GM23338 (cell line): Measurements from ENCODE around the gene STK39. TPM values are rescaled to one million over a fixed set of nuclear protein-coding genes. Genes with fewer than 3 reads are reported as not detected.

ENCODE experiments used
- ATAC-seq: fragments of 200-7000 bp; cut with Tn5 transposase; 3 replicates; pipeline ENCODE4 v1.9.1; 2020
- DNase-seq: peaks from one replicate; pipeline ENCODE4 v3.0.0-alpha.2; 2015; ENCODE audit warnings: low spot score
- H2AFZ ChIP-seq: fragments of 200-600 bp; sonication (generic); 2 replicates; pipeline ENCODE4 v1.8.0; 2016; ENCODE audit warnings: antibody characterized with exemption, mild to moderate bottlenecking, moderate library complexity
- H3F3A ChIP-seq: fragments of 200-600 bp; sonication (generic); replicated peaks from 2 replicates; pipeline ENCODE4 v1.8.0; 2017; ENCODE audit warnings: antibody characterized with exemption, mixed run types, low read depth
- H3K27ac ChIP-seq: fragments of 200-600 bp; sonication (generic); 2 replicates; pipeline ENCODE4 v1.6.1; 2016; ENCODE audit warnings: low read depth
- H3K27me3 ChIP-seq: fragments of 200-600 bp; sonication (generic); 2 replicates; pipeline ENCODE4 v1.8.0; 2016; ENCODE audit warnings: mild to moderate bottlenecking, mixed run types, moderate library complexity; ENCODE audit not compliant: insufficient read depth
- H3K36me3 ChIP-seq: fragments of 200-600 bp; sonication (generic); 2 replicates; pipeline ENCODE4 v1.8.0; 2016; ENCODE audit warnings: mild to moderate bottlenecking; ENCODE audit not compliant: insufficient read depth
- H3K4me1 ChIP-seq: fragments of 200-600 bp; sonication (generic); 2 replicates; pipeline ENCODE4 v1.8.0; 2016; ENCODE audit warnings: mild to moderate bottlenecking, moderate library complexity; ENCODE audit not compliant: insufficient read depth
- H3K4me2 ChIP-seq: fragments of 200-600 bp; sonication (generic); 2 replicates; pipeline ENCODE4 v1.7.1; 2017; ENCODE audit warnings: mixed run types
- H3K4me3 ChIP-seq: fragments of 200-600 bp; sonication (generic); 2 replicates; pipeline ENCODE4 v1.6.1; 2016; ENCODE audit warnings: mixed run types
- H3K79me2 ChIP-seq: fragments of 200-600 bp; sonication (generic); replicated peaks from 2 replicates; pipeline ENCODE4 v1.8.0; 2017; ENCODE audit warnings: mild to moderate bottlenecking; ENCODE audit not compliant: insufficient read depth
- H3K9me2 ChIP-seq: fragments of 200-600 bp; sonication (generic); 2 replicates; pipeline ENCODE4 v1.8.0; 2017; ENCODE audit not compliant: insufficient read depth
- H4K20me1 ChIP-seq: fragments of 200-600 bp; sonication (generic); replicated peaks from 2 replicates; pipeline ENCODE4 v1.8.0; 2017; ENCODE audit warnings: mild to moderate bottlenecking; ENCODE audit not compliant: insufficient read depth
- H3K27ac Mint-ChIP-seq: 2 replicates; pipeline ENCODE4 v1.8.0; 2020; ENCODE audit warnings: inconsistent platforms, mild to moderate bottlenecking, moderate library complexity, mixed read lengths
- H3K27me3 Mint-ChIP-seq: 3 replicates; pipeline ENCODE4 v1.8.0; 2022; ENCODE audit warnings: low read depth, mild to moderate bottlenecking, moderate library complexity, mixed read lengths, inconsistent platforms; ENCODE audit not compliant: insufficient read depth, poor library complexity
- H3K36me3 Mint-ChIP-seq: 3 replicates; pipeline ENCODE4 v1.8.0; 2021; ENCODE audit warnings: low read depth, mild to moderate bottlenecking, inconsistent platforms, moderate library complexity, mixed read lengths
- H3K4me1 Mint-ChIP-seq: 3 replicates; pipeline ENCODE4 v1.8.0; 2020; ENCODE audit warnings: mild to moderate bottlenecking, inconsistent platforms, mixed read lengths
- H3K4me3 Mint-ChIP-seq: 3 replicates; pipeline ENCODE4 v1.8.0; 2021; ENCODE audit warnings: moderate library complexity, mild to moderate bottlenecking, inconsistent platforms, mixed read lengths
- H3K9me3 Mint-ChIP-seq: 3 replicates; pipeline ENCODE4 v1.8.0; 2020; ENCODE audit warnings: moderate library complexity, mild to moderate bottlenecking, inconsistent platforms, mixed read lengths
- CREB1 ChIP-seq: fragments of 250-450 bp; sonication (Bioruptor Pico); IDR thresholded peaks from 2 replicates; pipeline ENCODE4 v1.5.0; 2020; ENCODE audit warnings: low read depth, mild to moderate bottlenecking, moderate library complexity
- CTCF ChIP-seq, 2 experiments: fragments of 200-600 bp in 1 of 2; sonication (generic) in 1 of 2; conservative IDR thresholded peaks; 2 replicates each; pipeline versions ENCODE4 v1.5.1 to v1.6.1; 2016 to 2017; ENCODE audit warnings: antibody characterized with exemption in 2 of 2, low read depth in 2 of 2, mild to moderate bottlenecking in 2 of 2, moderate library complexity in 1 of 2
- JUNB ChIP-seq: IDR thresholded peaks from one replicate; pipeline ENCODE4 v1.6.1; 2016; ENCODE audit warnings: antibody characterized with exemption; ENCODE audit not compliant: unreplicated experiment
- NANOG ChIP-seq: IDR thresholded peaks from 2 replicates; pipeline ENCODE4 v1.6.1; 2016; ENCODE audit warnings: antibody characterized with exemption, borderline replicate concordance
- POLR2AphosphoS5 ChIP-seq: IDR thresholded peaks from 2 replicates; pipeline ENCODE4 v1.6.1; 2016; ENCODE audit warnings: antibody characterized with exemption, low read depth
- REST ChIP-seq: IDR thresholded peaks from one replicate; pipeline ENCODE4 v1.6.1; 2018; ENCODE audit warnings: antibody characterized with exemption; ENCODE audit not compliant: unreplicated experiment
- ZNF114 ChIP-seq: fragments of 250-450 bp; sonication (Bioruptor Pico); IDR thresholded peaks from 2 replicates; pipeline ENCODE4 v1.5.0; 2020; ENCODE audit warnings: mild to moderate bottlenecking, moderate library complexity
- ZNF331 ChIP-seq: fragments of 250-450 bp; sonication (Bioruptor Pico); IDR thresholded peaks from 2 replicates; pipeline ENCODE4 v1.5.0; 2020; ENCODE audit warnings: low read depth, mild to moderate bottlenecking, moderate library complexity
- ZNF462 ChIP-seq: fragments of 250-450 bp; sonication (Bioruptor Pico); IDR thresholded peaks from 2 replicates; pipeline ENCODE4 v1.5.0; 2020; ENCODE audit warnings: mild to moderate bottlenecking, moderate library complexity
- polyA plus RNA-seq: library from polyadenylated mRNA; unstranded; fragments of >200 nt; fragmentation: Nextera tagmentation; extraction: Ambion mirVana; gene quantifications from 2 replicates; pipeline ENCODE4 v1.2.1, GENCODE V29; 2016
- total RNA-seq: library from RNA; depleted of rRNA; stranded (reverse); fragments of >200 nt; shearing (Covaris generic); gene quantifications from 2 replicates; pipeline ENCODE4 v1.2.3, GENCODE V29; 2014

The STK39 gene
- total and polyA plus RNA-seq, 2 experiments from 2014 or later: 9.5 to 16.9 TPM

DNA sequence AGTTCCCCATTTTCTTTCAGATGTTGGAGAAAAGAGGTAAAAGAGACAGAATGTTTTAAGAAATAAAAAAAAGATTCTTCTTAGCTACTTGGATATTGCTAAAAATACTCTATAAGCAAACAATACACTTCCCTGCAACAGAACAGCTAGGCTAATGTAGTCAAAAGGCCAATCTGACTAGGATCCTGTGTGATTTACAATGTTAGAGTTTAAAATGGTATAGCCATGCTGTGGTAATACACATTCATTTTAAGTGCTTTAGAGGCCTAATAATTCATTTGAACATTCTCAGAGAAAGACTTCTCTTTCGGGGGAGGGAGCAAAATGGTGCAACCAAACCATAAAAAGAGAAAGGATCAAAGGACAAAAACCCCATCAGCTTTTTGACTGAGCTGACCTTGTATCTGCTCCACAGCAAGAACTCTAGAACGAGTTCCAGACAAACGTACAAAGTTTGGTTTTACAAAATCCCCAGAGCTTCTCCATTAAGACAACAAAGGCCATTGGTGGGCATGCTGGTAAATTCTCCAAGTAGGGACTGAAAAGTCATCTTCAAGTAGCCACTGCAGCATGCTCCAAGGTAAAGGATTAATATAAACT, 200.2 kb downstream of the STK39 start (continued):
- no peak for TF ChIP-seq REST

DNA sequence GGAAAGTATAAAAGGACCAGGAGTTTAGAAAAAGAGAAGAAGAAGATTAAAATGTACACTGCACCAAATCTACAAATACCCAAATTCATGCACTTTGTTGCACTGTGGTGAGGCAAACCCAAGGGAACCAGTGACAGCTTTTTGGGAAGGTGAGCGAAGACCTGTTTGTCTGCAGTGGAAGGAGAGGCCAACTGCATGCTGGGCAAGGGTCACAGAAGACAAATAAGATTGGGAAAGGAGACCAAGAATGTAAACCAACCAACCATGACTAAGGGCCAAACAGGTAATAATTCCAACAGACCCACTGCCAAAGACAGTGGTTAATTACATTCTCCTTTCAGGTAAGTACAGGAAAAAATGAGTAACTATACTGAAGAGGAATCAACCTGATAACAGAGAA, 202.8 kb downstream of the STK39 start:
- H3K4me1 ChIP-seq: no peaks in the 10 kb centered on the region
- Mint-ChIP-seq H3K27ac (peak overlapping the region; percentile 22; the same call in 1 of the 2 replicates), H3K4me3 (no peak overlapping the region), H3K4me1 (peaks cover 8% of the 10 kb centered on the region; the same call in 2 of the 3 replicates), H3K27me3 (no peaks in the 10 kb centered on the region), H3K9me3 (no peaks in the 10 kb centered on the region), H3K36me3 (no peaks in the 10 kb centered on the region; the same call in 2 of the 3 replicates)
- no peak for DNase-seq
- H3F3A ChIP-seq: no peaks in the 10 kb centered on the region
- no peaks in the 10 kb centered on the region for H3K9me2 ChIP-seq
- no peaks in the 10 kb centered on the region for H4K20me1 ChIP-seq
- H3K27ac ChIP-seq: no peak overlapping the region
- no peak overlapping the region for H3K4me2 ChIP-seq
- no peak overlapping the region for H3K4me3 ChIP-seq
- no peaks in the 10 kb centered on the region for H3K79me2 ChIP-seq
- no peak overlapping the region for H2AFZ ChIP-seq
- no peaks in the 10 kb centered on the region for H3K27me3 ChIP-seq
- no peak for ATAC-seq
- no peaks in the 10 kb centered on the region for H3K36me3 ChIP-seq
- TF ChIP-seq CREB1 (CRISPR knock-in tag) (no peak), ZNF462 (CRISPR knock-in tag) (no peak), POLR2AphosphoS5 (no peak), CTCF (conservative IDR thresholded peaks at IDR 0.05; ENCODE audit: low read depth in 2 of 2) (no peak), ZNF114 (CRISPR knock-in tag) (no peak), NANOG (no peak), ZNF331 (CRISPR knock-in tag) (no peak), REST (no peak), JUNB (no peak)
